Adrenal gland (tissue), 12 donors: ENCODE measurements around the gene SPNS1. TPM values are rescaled to one million over a fixed set of nuclear protein-coding genes. Genes with fewer than 3 reads are reported as not detected.
"Not testable (repeated sequence)": the region's sequence is repeated elsewhere in the genome, so short reads cannot be mapped to it uniquely, and the experiment has no call there.

ENCODE experiments used
- DNase-seq, 7 donors: peaks; one replicate each; pipeline ENCODE4 v3.0.0-alpha.2; 2019 to 2020
- H3K27ac ChIP-seq, 5 donors: fragments of 200-600 bp; sonication (generic) in 4 of 5; 1 replicate in 3 of 5; 2 replicates in 2 of 5; pipeline versions ENCODE4 v1.5.1 to v1.8.0; 2016 to 2020; ENCODE audit warnings: mild to moderate bottlenecking in 1 of 5
- H3K27me3 ChIP-seq: fragments of 200-600 bp; 2 replicates; pipeline ENCODE4 v1.8.0; 2021
- H3K36me3 ChIP-seq, 2 donors: fragments of 200-600 bp; replicated peaks in 1 of 2; 1 replicate in 1 of 2; 2 replicates in 1 of 2; pipeline versions ENCODE4 v1.5.1 to v1.8.0; 2018 to 2022
- H3K4me1 ChIP-seq, 2 donors: fragments of 200-600 bp; replicated peaks in 1 of 2; 1 replicate in 1 of 2; 2 replicates in 1 of 2; pipeline versions ENCODE4 v1.5.1 to v1.8.0; 2018 to 2021
- H3K4me3 ChIP-seq, 4 donors: fragments of 200-600 bp; sonication (generic) in 3 of 4; one replicate each; pipeline ENCODE4 v1.5.1; 2016 to 2018
- H3K9me3 ChIP-seq, 3 donors: fragments of 200-600 bp; sonication (generic) in 1 of 3; replicated peaks in 1 of 3; 1 replicate in 2 of 3; 2 replicates in 1 of 3; pipeline versions ENCODE4 v1.5.1 to v1.8.0; 2016 to 2021
- CTCF ChIP-seq, 6 experiments: fragments of 450-650 bp in 4 of 6; fragments of 200-600 bp in 2 of 6; sonication (generic) in 1 of 6; IDR thresholded peaks; 1 replicate in 5 of 6; 2 replicates in 1 of 6; pipeline versions ENCODE4 v1.5.1 to v1.8.0; 2016 to 2021; ENCODE audit warnings: antibody characterized with exemption in 6 of 6, mild to moderate bottlenecking in 2 of 6, moderate library complexity in 1 of 6
- POLR2A ChIP-seq, 2 donors: fragments of 450-650 bp; IDR thresholded peaks; one replicate each; pipeline ENCODE4 v1.6.1; 2017; ENCODE audit warnings: antibody characterized with exemption in 2 of 2, mild to moderate bottlenecking in 2 of 2, moderate library complexity in 1 of 2
- whole genome bisulfite sequencing, 4 donors: extraction: QIAGEN DNeasy Blood & Tissue Kit in 2 of 4; methylation state at CpG; one replicate each; pipeline versions ENCODE4 v1.1.5 to v1.1.7; 2013 to 2017; 5-methylcytosine and 5-hydroxymethylcytosine counted together
- intact Hi-C, 2 donors: fragments of 100-400 bp; cut with DNase I; formaldehyde crosslinking; loops; one replicate each; pipeline versions ENCODE4 v1.14.1 to v1.15.0; 2022 to 2023
- polyA plus RNA-seq, 3 donors: library from polyadenylated mRNA; stranded (reverse); fragments of 200-250 nt in 2 of 3; fragments of 350-450 nt in 1 of 3; fragmentation: Illumina TruSeq in 1 of 3; extraction: RNeasy Lipid Tissue Mini Kit (QIAGEN cat#74804) in 1 of 3; gene quantifications; one replicate each; pipeline ENCODE4 v1.2.3, GENCODE V29; 2013 to 2014
- total RNA-seq, 9 donors: library from RNA; depleted of rRNA in 4 of 9; stranded (reverse); fragments of >200 nt in 4 of 9; fragments of 120-200 nt in 1 of 9; fragmentation: NEBNext Ultra II Directional in 1 of 9; extraction: Animal tissue kit (Norgen Biotek cat#: 25700) in 1 of 9; gene quantifications; one replicate each; pipeline versions ENCODE4 v1.1.0 to v1.2.4, GENCODE V29; 2013 to 2023
- donor health status: healthy with polysubstance abuse.
- donor health status: Bipolar disorder and iron deficiency.
- donor health status: DM: yes; HTN: yes; CAD: no.
- donor health status: DM: no; HTN: no; CAD: no.
- donor health status: DM: no; HTN: no; CAD: no.
- donor health status: DM: yes; HTN: yes; CAD: no.

SPNS1 gene
- total and polyA plus RNA-seq, 12 donors = 8.3 to 168 (median 37.9) TPM

GRCh38 chr16:28936784-28937155 lies 37.8 kb upstream of the SPNS1 start:
- Histone ChIP-seq H3K27ac (no peak overlapping the region), H3K4me3 (peak overlapping the region in 1 of 4 donors; percentile 40), H3K27me3 (no peaks in the 10 kb centered on the region), H3K36me3 (no peaks in the 10 kb centered on the region), H3K4me1 (no peaks in the 10 kb centered on the region), H3K9me3 (no peaks in the 10 kb centered on the region)
- intact Hi-C loops = loop anchor here in 1 of 2 donors (5.0 kb wide), 1 partner anchor 59 kb away; the partner anchor contains the start of gene ATP2A1
- DNase-seq = no peak
- TF ChIP-seq CTCF (IDR thresholded peaks at IDR 0.05) (no peak), POLR2A (IDR thresholded peaks at IDR 0.05) (no peak)
- 67 to 80% (median 71%) methylated on average over 7 to 26 of the region's 26 CpGs for WGBS, 4 donors

- Histone ChIP-seq H3K9me3 (no peaks in the 10 kb centered on the region), H3K27me3 (no peaks in the 10 kb centered on the region), H3K27ac (no peak overlapping the region), H3K4me1 (no peaks in the 10 kb centered on the region), H3K36me3 (no peaks in the 10 kb centered on the region), H3K4me3 (no peak overlapping the region)
- DNase-seq = no peak
- 77 to 87% (median 85%) methylated on average over 6 to 14 of the region's 14 CpGs for WGBS, 4 donors
- intact Hi-C loops = loop anchor here in 1 of 2 donors (5.0 kb wide), 1 partner anchor 60 kb away; the partner anchor contains the start of gene ATP2A1
- TF ChIP-seq CTCF (IDR thresholded peaks at IDR 0.05) (no peak), POLR2A (IDR thresholded peaks at IDR 0.05) (no peak)
Observed at GRCh38 chr16:28937222-28937876, 37.2 kb upstream of the SPNS1 start.

- Histone ChIP-seq H3K4me1 (no peaks in the 10 kb centered on the region), H3K36me3 (no peaks in the 10 kb centered on the region), H3K4me3 (no peak overlapping the region), H3K9me3 (no peaks in the 10 kb centered on the region), H3K27ac (no peak overlapping the region), H3K27me3 (no peaks in the 10 kb centered on the region)
- no peak for TF ChIP-seq CTCF (IDR thresholded peaks at IDR 0.05)
- TF ChIP-seq POLR2A (IDR thresholded peaks at IDR 0.05) = no peak
- 76 to 97% (median 80%) methylated on average over 5 to 7 of the region's 7 CpGs for WGBS, 4 donors
- DNase-seq = no peak
- intact Hi-C loops = loop anchor here in 1 of 2 donors (5.0 kb wide), 1 partner anchor 61 kb away; the partner anchor contains the start of gene ATP2A1
Observed at GRCh38 chr16:28938721-28939120, 35.9 kb upstream of the SPNS1 start.

- WGBS, 4 donors = 83 to 90% (median 87%) methylated on average over 7 of the region's 7 CpGs
- not testable (repeated sequence) for DNase-seq, H3K9me3 ChIP-seq, H3K4me1 ChIP-seq, H3K27me3 ChIP-seq, H3K27ac ChIP-seq, H3K4me3 ChIP-seq, H3K36me3 ChIP-seq
- intact Hi-C loops = loop anchor here in 1 of 2 donors (5.0 kb wide), 1 partner anchor 63 kb away; the partner anchor contains the start of gene ATP2A1
Observed at GRCh38 chr16:28939825-28940224, 34.8 kb upstream of the SPNS1 start.

GRCh38 chr16:28943281-28943680 lies 31.3 kb upstream of the SPNS1 start:
- TF ChIP-seq POLR2A (IDR thresholded peaks at IDR 0.05) (no peak), CTCF (IDR thresholded peaks at IDR 0.05) (no peak)
- H3K9me3 ChIP-seq = no peaks in the 10 kb centered on the region
- H3K4me3 ChIP-seq = no peak overlapping the region
- no peaks in the 10 kb centered on the region for H3K36me3 ChIP-seq
- H3K27me3 ChIP-seq = no peaks in the 10 kb centered on the region
- no peak overlapping the region for H3K27ac ChIP-seq
- H3K4me1 ChIP-seq = peaks cover 5 to 8% of the 10 kb centered on the region in 2 donors
- DNase-seq = no peak
- intact Hi-C loops = no loop called here
